Sciatic nerve (tissue), 2 donors: ENCODE results near the gene LRP5. TPM values are rescaled to one million over a fixed set of nuclear protein-coding genes. Genes with fewer than 3 reads are reported as not detected.
"Not testable (repeated sequence)": the region's sequence is repeated elsewhere in the genome, so short reads cannot be mapped to it uniquely, and the experiment has no call there.

Source experiments
- ATAC-seq: fragments of 200-7000 bp; cut with Tn5 transposase; one replicate; pipeline ENCODE4 v1.9.1; 2020; ENCODE audit warnings: mild to moderate bottlenecking, moderate library complexity
- DNase-seq: peaks from one replicate; pipeline ENCODE4 v3.0.0-alpha.2; 2020; ENCODE audit warnings: low spot score
- intact Hi-C: fragments of 100-400 bp; cut with DNase I; formaldehyde crosslinking; loops from one replicate; pipeline ENCODE4 v1.14.2; 2022
- total RNA-seq: library from RNA; stranded (reverse); fragmentation: NEBNext Ultra II Directional; extraction: Animal tissue kit (Norgen Biotek cat#: 25700); gene quantifications from one replicate; pipeline ENCODE4 v1.2.1, GENCODE V29; 2021
- donor health status: DM: no; HTN: no; CAD: no.
- donor health status: DM: no; HTN: no; CAD: no.

The LRP5 gene
- total RNA-seq, 1 donor from 2014 or later, result 55.2 TPM

GRCh38 chr11:68397256-68397655 is 84.9 kb downstream of the LRP5 start:
- DNase-seq (no peak), ATAC-seq (no peak)
- intact Hi-C loops, result no loop called here

GRCh38 chr11:68398995-68399851 is 86.8 kb downstream of the LRP5 start:
- peak; percentile 78 for ATAC-seq
- intact Hi-C loops, result no loop called here
- DNase-seq, result no peak

- no peak for DNase-seq
- intact Hi-C loops, result no loop called here
- ATAC-seq, result peak; percentile 48
Observed at GRCh38 chr11:68399916-68400315, 87.5 kb downstream of the LRP5 start.

GRCh38 chr11:68400584-68400983 is 88.2 kb downstream of the LRP5 start:
- intact Hi-C loops, ATAC-seq, DNase-seq: not testable (repeated sequence)

- ATAC-seq, result no peak
- no peak for DNase-seq
- intact Hi-C loops, result no loop called here
Observed at GRCh38 chr11:68401856-68402255, 89.5 kb downstream of the LRP5 start.

- intact Hi-C loops, result no loop called here
- no peak for ATAC-seq
- DNase-seq, result no peak
Observed at GRCh38 chr11:68402355-68403031, 90.1 kb downstream of the LRP5 start.

- intact Hi-C loops, result no loop called here
- DNase-seq (no peak), ATAC-seq (no peak)
Observed at GRCh38 chr11:68403424-68403823, 91.0 kb downstream of the LRP5 start.

GRCh38 chr11:68403831-68404230 is 91.4 kb downstream of the LRP5 start:
- DNase-seq (no peak), ATAC-seq (no peak)
- intact Hi-C loops, result no loop called here

GRCh38 chr11:68406324-68407313 is 94.2 kb downstream of the LRP5 start:
- no peak for DNase-seq
- intact Hi-C loops, result no loop called here
- no peak for ATAC-seq

- ATAC-seq, result no peak
- intact Hi-C loops, result no loop called here
- no peak for DNase-seq
Observed at GRCh38 chr11:68408512-68408911, 96.1 kb downstream of the LRP5 start.

GRCh38 chr11:68409748-68410344 is 97.5 kb downstream of the LRP5 start:
- DNase-seq (no peak), ATAC-seq (no peak)
- intact Hi-C loops, result no loop called here

GRCh38 chr11:68411501-68411991 is 99.2 kb downstream of the LRP5 start:
- no peak for DNase-seq
- ATAC-seq, result no peak
- intact Hi-C loops, result no loop called here

- no peak for DNase-seq
- ATAC-seq, result no peak
- intact Hi-C loops, result no loop called here
Observed at GRCh38 chr11:68412593-68413475, 100.4 kb downstream of the LRP5 start.

GRCh38 chr11:68413591-68413999 is 101.2 kb downstream of the LRP5 start:
- intact Hi-C loops, result no loop called here
- ATAC-seq, result no peak

GRCh38 chr11:68414496-68415221 is 102.3 kb downstream of the LRP5 start:
- intact Hi-C loops, result no loop called here
- ATAC-seq, result no peak
- no peak for DNase-seq

More at GRCh38 chr11:68413591-68413999, 101.2 kb downstream of the LRP5 start:
- no peak for DNase-seq

- DNase-seq, result no peak
- ATAC-seq, result no peak
- intact Hi-C loops, result no loop called here
Observed at GRCh38 chr11:68416070-68416578, 103.7 kb downstream of the LRP5 start.

- no peak for ATAC-seq
- no peak for DNase-seq
- intact Hi-C loops, result no loop called here
Observed at GRCh38 chr11:68418648-68419047, 106.3 kb downstream of the LRP5 start.
